SK-N-SH (cell line): Measurements from ENCODE around the gene SPRED2. TPM values are rescaled to one million over a fixed set of nuclear protein-coding genes. Genes with fewer than 3 reads are reported as not detected.

Experiments used
- CTCF ChIA-PET: fragments of 300-600, 350-600 bp; formaldehyde crosslinking; extraction: SDS; loops from one replicate; lab custom pipeline; 2021; lab: Yijun Ruan, JAX
- POLR2A ChIA-PET: fragments of 350-600 bp; sonication (Branson Sonifier 250); formaldehyde crosslinking; extraction: SDS; loops from one replicate; lab custom pipeline; 2020; ENCODE audit warnings: antibody characterized with exemption, inconsistent platforms; lab: Yijun Ruan, JAX
- DNase-seq: peaks from one replicate; pipeline ENCODE4 v3.0.0; 2012
- H2AFZ ChIP-seq: fragments of 200-600 bp; sonication (generic); 2 replicates; pipeline ENCODE4 v1.8.1; 2016; ENCODE audit warnings: antibody characterized with exemption, mild to moderate bottlenecking, low read depth
- H3F3A ChIP-seq: fragments of 200-600 bp; sonication (generic); replicated peaks from 2 replicates; pipeline ENCODE3; 2016; ENCODE audit warnings: antibody characterized with exemption, mild to moderate bottlenecking; ENCODE audit not compliant: insufficient read depth
- H3K27ac ChIP-seq, 2 experiments: fragments of 200-500 bp in 1 of 2; fragments of 200-600 bp in 1 of 2; sonication (Bioruptor generic) in 1 of 2; sonication (generic), shearing (Covaris generic) in 1 of 2; 2 replicates each; pipeline versions ENCODE4 v1.5.1 to v1.6.1; 2014 to 2016; ENCODE audit warnings: low read depth in 2 of 2, inconsistent platforms in 1 of 2, low read length in 1 of 2, mild to moderate bottlenecking in 1 of 2, mixed read lengths in 1 of 2
- H3K27me3 ChIP-seq: fragments of 200-600 bp; sonication (generic), shearing (Covaris generic); 2 replicates; pipeline ENCODE4 v1.6.1; 2016; ENCODE audit warnings: mixed run types; ENCODE audit not compliant: insufficient read depth
- H3K36me3 ChIP-seq, 2 experiments: fragments of 200-500 bp in 1 of 2; fragments of 200-600 bp in 1 of 2; sonication (Bioruptor generic) in 1 of 2; sonication (generic) in 1 of 2; replicated peaks in 1 of 2; 2 replicates each; pipeline versions ENCODE3 to v1.5.1; 2014 to 2016; ENCODE audit warnings: low read length in 1 of 2, mild to moderate bottlenecking in 1 of 2; ENCODE audit not compliant: insufficient read depth in 2 of 2, control insufficient read depth in 1 of 2
- H3K4me1 ChIP-seq, 2 experiments: fragments of 200-500 bp in 1 of 2; fragments of 200-600 bp in 1 of 2; sonication (Bioruptor generic) in 1 of 2; sonication (generic), shearing (Covaris generic) in 1 of 2; 2 replicates each; pipeline versions ENCODE4 v1.5.1 to v1.6.1; 2014 to 2016; ENCODE audit warnings: low read depth in 1 of 2, low read length in 1 of 2, mixed run types in 1 of 2; ENCODE audit not compliant: insufficient read depth in 2 of 2, control insufficient read depth in 1 of 2
- H3K4me2 ChIP-seq: fragments of 200-600 bp; sonication (generic), shearing (Covaris generic); 2 replicates; pipeline ENCODE4 v1.6.1; 2017; ENCODE audit warnings: mixed run types
- H3K4me3 ChIP-seq, 2 experiments: fragments of 200-500 bp in 1 of 2; fragments of 200-600 bp in 1 of 2; sonication (Bioruptor generic) in 1 of 2; sonication (generic), shearing (Covaris generic) in 1 of 2; 2 replicates each; pipeline versions ENCODE4 v1.5.1 to v1.8.1; 2014 to 2016; ENCODE audit warnings: low read depth in 2 of 2, inconsistent platforms in 1 of 2, low read length in 1 of 2, mild to moderate bottlenecking in 1 of 2, mixed read lengths in 1 of 2, moderate library complexity in 1 of 2
- H3K79me2 ChIP-seq: fragments of 200-600 bp; sonication (generic); 2 replicates; pipeline ENCODE4 v1.8.1; 2017; ENCODE audit warnings: mild to moderate bottlenecking; ENCODE audit not compliant: insufficient read depth
- H3K9ac ChIP-seq: fragments of 200-600 bp; sonication (generic); 2 replicates; pipeline ENCODE4 v1.6.1; 2017; ENCODE audit warnings: mixed run types
- H3K9me2 ChIP-seq: fragments of 200-600 bp; sonication (generic); 2 replicates; pipeline ENCODE4 v1.6.1; 2017; ENCODE audit warnings: mixed run types
- H3K9me3 ChIP-seq: fragments of 200-600 bp; sonication (generic); 2 replicates; pipeline ENCODE4 v1.6.1; 2017; ENCODE audit warnings: mixed run types, mild to moderate bottlenecking, moderate library complexity
- H4K20me1 ChIP-seq: fragments of 200-600 bp; sonication (generic); 2 replicates; pipeline ENCODE4 v1.6.1; 2017; ENCODE audit warnings: mild to moderate bottlenecking, mixed run types; ENCODE audit not compliant: insufficient read depth
- EP300 ChIP-seq, 2 experiments: IDR thresholded peaks; 2 replicates each; pipeline versions ENCODE4 v1.4.0 to v1.6.1; 2012; ENCODE audit warnings: borderline replicate concordance in 1 of 2, low read depth in 1 of 2, low read length in 1 of 2
- GABPA ChIP-seq: IDR thresholded peaks from 2 replicates; pipeline ENCODE4 v1.4.0; 2012; ENCODE audit warnings: low read depth, mild to moderate bottlenecking
- MAX ChIP-seq: IDR thresholded peaks from 2 replicates; pipeline ENCODE4 v1.4.0; 2012; ENCODE audit warnings: low read depth
- MEF2A ChIP-seq: IDR thresholded peaks from 2 replicates; pipeline ENCODE4 v1.4.0; 2012; ENCODE audit warnings: low read depth, borderline replicate concordance
- MXI1 ChIP-seq: IDR thresholded peaks from 2 replicates; pipeline ENCODE4 v1.6.1; 2012; ENCODE audit warnings: mild to moderate bottlenecking, low read depth, low read length, improper control_type of control experiment
- NFIC ChIP-seq: IDR thresholded peaks from 2 replicates; pipeline ENCODE4 v1.4.0; 2012; ENCODE audit warnings: borderline replicate concordance
- NRF1 ChIP-seq: IDR thresholded peaks from 2 replicates; pipeline ENCODE4 v1.6.1; 2012; ENCODE audit warnings: low read depth, mild to moderate bottlenecking, low read length
- PBX3 ChIP-seq: IDR thresholded peaks from 2 replicates; pipeline ENCODE4; 2012
- POLR2AphosphoS5 ChIP-seq: IDR thresholded peaks from 2 replicates; pipeline ENCODE4 v1.6.1; 2012; ENCODE audit warnings: low read depth, low read length
- RAD21 ChIP-seq: IDR thresholded peaks from 2 replicates; pipeline ENCODE4 v1.6.1; 2012; ENCODE audit warnings: mild to moderate bottlenecking, low read length
- SMC3 ChIP-seq: IDR thresholded peaks from 2 replicates; pipeline ENCODE4 v1.6.1; 2012; ENCODE audit warnings: low read depth, low read length, improper control_type of control experiment
- USF1 ChIP-seq: IDR thresholded peaks from 2 replicates; pipeline ENCODE4 v1.4.0; 2012; ENCODE audit warnings: low read depth, borderline replicate concordance
- WGBS: methylation state at CpG from one replicate; pipeline ENCODE4 v1.1.6; 2017; ENCODE audit warnings: low lambda C conversion rate; 5-methylcytosine and 5-hydroxymethylcytosine counted together
- polyA plus RNA-seq, 3 experiments: library from polyadenylated mRNA; depleted of rRNA; stranded (reverse); fragments of >200 nt; gene quantifications; 2 replicates each; pipeline ENCODE4 v1.2.3, GENCODE V29; 2012

SPRED2 gene
- polyA plus RNA-seq, 1 of the 3 experiments (the other 2 are of a cell fraction), result 21.9 TPM

GRCh38 chr2:65450393-65450792, 18.0 kb upstream of the SPRED2 start:
- peaks cover 7% of the 10 kb centered on the region for H3F3A ChIP-seq
- WGBS, result 84% methylated on average over 3 of the region's 3 CpGs
- H3K79me2 ChIP-seq, result no peaks in the 10 kb centered on the region
- no peak overlapping the region for H2AFZ ChIP-seq
- CTCF ChIA-PET, result interaction anchor here (1.0 kb wide), 1 partner anchor 13 kb away, joined by 3 read pairs; no protein-coding TSS in a partner anchor
- TF ChIP-seq MEF2A (no peak), PBX3 (no peak), USF1 (no peak), EP300 (IDR thresholded peaks at IDR 0.05; ENCODE audit: borderline replicate concordance in 1 of 2, low read depth in 1 of 2, low read length in 1 of 2) (no peak), GABPA (no peak), NFIC (no peak), SMC3 (no peak), MAX (no peak), NRF1 (no peak)
- H3K9me3 ChIP-seq, result peaks cover 6% of the 10 kb centered on the region
- no peak for DNase-seq
- H3K9ac ChIP-seq, result no peak overlapping the region
- no peaks in the 10 kb centered on the region for H3K9me2 ChIP-seq
- POLR2A ChIA-PET, result no interaction called here
- no peak overlapping the region for H3K4me3 ChIP-seq
- no peaks in the 10 kb centered on the region for H3K27me3 ChIP-seq
- H3K4me2 ChIP-seq, result no peak overlapping the region
- no peaks in the 10 kb centered on the region for H4K20me1 ChIP-seq
- H3K27ac ChIP-seq, result no peak overlapping the region
- H3K36me3 ChIP-seq, result no peaks in the 10 kb centered on the region
- peaks cover 0 to 3% of the 10 kb centered on the region in 2 experiments; a peak in 1 of 4 replicates for H3K4me1 ChIP-seq

GRCh38 chr2:65443509-65444186, 11.2 kb upstream of the SPRED2 start:
- no peaks in the 10 kb centered on the region for H3F3A ChIP-seq
- H3K9ac ChIP-seq, result no peak overlapping the region
- 89% methylated on average over 5 of the region's 5 CpGs for WGBS
- no peaks in the 10 kb centered on the region for H4K20me1 ChIP-seq
- TF ChIP-seq NFIC (no peak), POLR2AphosphoS5 (no peak), MEF2A (no peak), NRF1 (no peak), RAD21 (no peak), MXI1 (no peak)
- no peak overlapping the region; a peak in 1 of 4 replicates for H3K27ac ChIP-seq
- ChIA-PET CTCF (no interaction called here), POLR2A (no interaction called here)
- H3K4me1 ChIP-seq, result no peaks in the 10 kb centered on the region
- no peak overlapping the region for H3K4me2 ChIP-seq
- no peaks in the 10 kb centered on the region for H3K36me3 ChIP-seq
- H3K79me2 ChIP-seq, result no peaks in the 10 kb centered on the region
- no peak overlapping the region for H2AFZ ChIP-seq
- H3K9me3 ChIP-seq, result peaks cover 6% of the 10 kb centered on the region
- no peaks in the 10 kb centered on the region for H3K27me3 ChIP-seq
- DNase-seq, result no peak
- H3K9me2 ChIP-seq, result no peaks in the 10 kb centered on the region
- no peak overlapping the region for H3K4me3 ChIP-seq
